Measurements from ENCODE around the gene NME1. TPM values are rescaled to one million over a fixed set of nuclear protein-coding genes. Genes with fewer than 3 reads are reported as not detected.
"Not testable (repeated sequence)": the region's sequence is repeated elsewhere in the genome, so short reads cannot be mapped to it uniquely, and the experiment has no call there.

Gene NME1
- polyA plus RNA-seq, 1 donor (not counting 4 experiments of a cell fraction or from before 2014, with no cell fraction given): 381 TPM

GRCh38 chr17:51170736-51171135 lies 17.4 kb downstream of the NME1 start:
- H4K20me1 ChIP-seq (ENCODE audit: control insufficient read depth, extremely low read depth, insufficient read depth, low read length): peaks cover 3% of the 10 kb centered on the region
- dilution Hi-C loops (cut with MboI; ENCODE audit: extremely low pct_ligation_motif_present, low sequenced_read_pairs): no loop called here
- FAIRE-seq (no peak), DNase-seq (ENCODE audit: low read depth, low spot score) (no peak)
- peaks cover 14% of the 10 kb centered on the region for H3K4me1 ChIP-seq (ENCODE audit: control insufficient read depth, extremely low read depth, insufficient read depth, low read length)
- peaks cover 26% of the 10 kb centered on the region for H3K79me2 ChIP-seq (ENCODE audit: control insufficient read depth, insufficient read depth, low read length)
- no peak overlapping the region for H2AFZ ChIP-seq (ENCODE audit: control insufficient read depth, low read length)
- no peak overlapping the region for H3K4me3 ChIP-seq (ENCODE audit: control insufficient read depth in 2 of 3, extremely low read depth in 1 of 3, insufficient read depth in 2 of 3, low read depth in 1 of 3, low read length in 3 of 3)
- H3K27ac ChIP-seq (ENCODE audit: control insufficient read depth, insufficient read depth, low read length): no peak overlapping the region
- H3K9me1 ChIP-seq (ENCODE audit: control insufficient read depth, extremely low read depth, insufficient read depth, low read length): no peaks in the 10 kb centered on the region
- TF ChIP-seq CTCF (optimal IDR thresholded peaks at IDR 0.05 in 1 of 3, IDR thresholded peaks at IDR 0.05 in 1 of 3, conservative IDR thresholded peaks at IDR 0.05 in 1 of 3; ENCODE audit: extremely low read depth in 1 of 3, insufficient read depth in 2 of 3, low read length in 3 of 3) (no peak), EZH2 (IDR thresholded peaks at IDR 0.05; ENCODE audit: low read length) (no peak)
- H3K36me3 ChIP-seq (ENCODE audit: control insufficient read depth in 2 of 2, extremely low read depth in 1 of 2, insufficient read depth in 2 of 2, low read length in 2 of 2): peaks cover 24% of the 10 kb centered on the region in 2 experiments
- no peak overlapping the region for H3K4me2 ChIP-seq (ENCODE audit: control insufficient read depth, extremely low read depth, insufficient read depth, low read depth, low read length)
- H3K9ac ChIP-seq (ENCODE audit: control insufficient read depth, extremely low read depth, insufficient read depth, low read length): no peak overlapping the region
- H3K9me3 ChIP-seq (ENCODE audit: control insufficient read depth, low read depth, low read length): no peaks in the 10 kb centered on the region
- no peaks in the 10 kb centered on the region for H3K27me3 ChIP-seq (ENCODE audit: control insufficient read depth, extremely low read depth, insufficient read depth, low read length)

- H2AFZ ChIP-seq (ENCODE audit: control insufficient read depth, low read length); H3K4me3 ChIP-seq (ENCODE audit: control insufficient read depth in 2 of 3, extremely low read depth in 1 of 3, insufficient read depth in 2 of 3, low read depth in 1 of 3, low read length in 3 of 3); H3K9ac ChIP-seq (ENCODE audit: control insufficient read depth, extremely low read depth, insufficient read depth, low read length); H3K27ac ChIP-seq (ENCODE audit: control insufficient read depth, insufficient read depth, low read length); DNase-seq (ENCODE audit: low read depth, low spot score); FAIRE-seq; H4K20me1 ChIP-seq (ENCODE audit: control insufficient read depth, extremely low read depth, insufficient read depth, low read length); H3K9me3 ChIP-seq (ENCODE audit: control insufficient read depth, low read depth, low read length); H3K9me1 ChIP-seq (ENCODE audit: control insufficient read depth, extremely low read depth, insufficient read depth, low read length); H3K4me2 ChIP-seq (ENCODE audit: control insufficient read depth, extremely low read depth, insufficient read depth, low read depth, low read length); dilution Hi-C loops (cut with MboI; ENCODE audit: extremely low pct_ligation_motif_present, low sequenced_read_pairs); H3K27me3 ChIP-seq (ENCODE audit: control insufficient read depth, extremely low read depth, insufficient read depth, low read length): not testable (repeated sequence)
- Histone ChIP-seq H3K79me2 (ENCODE audit: control insufficient read depth, insufficient read depth, low read length) (peaks cover 21% of the 10 kb centered on the region), H3K4me1 (ENCODE audit: control insufficient read depth, extremely low read depth, insufficient read depth, low read length) (peaks cover 11% of the 10 kb centered on the region), H3K36me3 (ENCODE audit: control insufficient read depth in 2 of 2, extremely low read depth in 1 of 2, insufficient read depth in 2 of 2, low read length in 2 of 2) (peaks cover 24% of the 10 kb centered on the region in 2 experiments)
Measured at GRCh38 chr17:51172030-51172429, 18.7 kb downstream of the NME1 start.

- no peak for TF ChIP-seq EZH2 (IDR thresholded peaks at IDR 0.05; ENCODE audit: low read length)
- no peak for TF ChIP-seq CTCF (optimal IDR thresholded peaks at IDR 0.05 in 1 of 3, IDR thresholded peaks at IDR 0.05 in 1 of 3, conservative IDR thresholded peaks at IDR 0.05 in 1 of 3; ENCODE audit: extremely low read depth in 1 of 3, insufficient read depth in 2 of 3, low read length in 3 of 3)
- no peak overlapping the region for H2AFZ ChIP-seq (ENCODE audit: control insufficient read depth, low read length)
- no peak overlapping the region for H3K9ac ChIP-seq (ENCODE audit: control insufficient read depth, extremely low read depth, insufficient read depth, low read length)
- dilution Hi-C loops (cut with MboI; ENCODE audit: extremely low pct_ligation_motif_present, low sequenced_read_pairs): no loop called here
- DNase-seq (ENCODE audit: low read depth, low spot score): no peak
- H4K20me1 ChIP-seq (ENCODE audit: control insufficient read depth, extremely low read depth, insufficient read depth, low read length): no peaks in the 10 kb centered on the region
- FAIRE-seq: no peak
- no peaks in the 10 kb centered on the region for H3K27me3 ChIP-seq (ENCODE audit: control insufficient read depth, extremely low read depth, insufficient read depth, low read length)
- H3K27ac ChIP-seq (ENCODE audit: control insufficient read depth, insufficient read depth, low read length): no peak overlapping the region
- H3K79me2 ChIP-seq (ENCODE audit: control insufficient read depth, insufficient read depth, low read length): no peaks in the 10 kb centered on the region
- no peaks in the 10 kb centered on the region for H3K9me3 ChIP-seq (ENCODE audit: control insufficient read depth, low read depth, low read length)
- H3K4me3 ChIP-seq (ENCODE audit: control insufficient read depth in 2 of 3, extremely low read depth in 1 of 3, insufficient read depth in 2 of 3, low read depth in 1 of 3, low read length in 3 of 3): no peak overlapping the region
- peaks cover 0 to 10% of the 10 kb centered on the region in 2 experiments for H3K36me3 ChIP-seq (ENCODE audit: control insufficient read depth in 2 of 2, extremely low read depth in 1 of 2, insufficient read depth in 2 of 2, low read length in 2 of 2)
- no peaks in the 10 kb centered on the region for H3K4me1 ChIP-seq (ENCODE audit: control insufficient read depth, extremely low read depth, insufficient read depth, low read length)
- no peaks in the 10 kb centered on the region for H3K9me1 ChIP-seq (ENCODE audit: control insufficient read depth, extremely low read depth, insufficient read depth, low read length)
- H3K4me2 ChIP-seq (ENCODE audit: control insufficient read depth, extremely low read depth, insufficient read depth, low read depth, low read length): no peak overlapping the region
Measured at GRCh38 chr17:51180486-51180885, 27.1 kb downstream of the NME1 start.

Measured in keratinocyte (primary cell).